DND-41 (cell line): ENCODE measurements around the gene CAAP1.

Experiments
- CTCF ChIP-seq: IDR thresholded peaks from 2 replicates; pipeline ENCODE4 v1.5.1; 2012; ENCODE audit warnings: borderline replicate concordance, low read length, moderate library complexity, mild to moderate bottlenecking; ENCODE audit not compliant: poor library complexity, severe bottlenecking; ENCODE audit errors: extremely low read depth
- EZH2 ChIP-seq: IDR thresholded peaks from 3 replicates; pipeline ENCODE4 v1.6.1; 2012; ENCODE audit warnings: borderline replicate concordance, low read depth, mild to moderate bottlenecking, moderate library complexity, low read length, inconsistent platforms; ENCODE audit not compliant: severe bottlenecking

- no peak for TF ChIP-seq CTCF
- TF ChIP-seq EZH2, result no peak
Observed at GRCh38 chr9:26813247-26813646, 79.4 kb downstream of the CAAP1 start.
